Measurements from ENCODE around the gene ESYT1. TPM values are rescaled to one million over a fixed set of nuclear protein-coding genes. Genes with fewer than 3 reads are reported as not detected.

ESYT1 gene
- total RNA-seq, 2 donors from 2014 or later, result 25.4 to 74.0 TPM

DNA sequence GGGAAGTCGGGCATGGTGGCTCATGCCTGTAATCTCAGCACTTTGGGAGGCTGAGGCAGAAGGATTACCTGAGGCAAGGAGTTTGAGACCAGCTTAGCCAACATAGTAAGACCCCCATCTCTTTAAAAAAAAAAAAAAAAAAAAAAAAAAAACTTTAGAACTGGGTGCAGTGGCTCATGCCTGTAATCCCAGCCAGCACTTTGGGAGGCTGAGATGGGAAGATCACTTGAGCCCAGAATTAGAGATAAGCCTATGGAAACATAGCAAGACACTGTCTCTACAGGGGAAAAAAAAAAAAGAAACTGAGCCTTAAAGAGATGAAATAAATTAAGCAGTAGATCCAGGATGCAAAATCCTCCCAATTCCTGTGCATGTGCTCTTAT, 25.4 kb upstream of the ESYT1 start:
- no peaks in the 10 kb centered on the region for H3K27me3 ChIP-seq
- TF ChIP-seq, protein P1, sequence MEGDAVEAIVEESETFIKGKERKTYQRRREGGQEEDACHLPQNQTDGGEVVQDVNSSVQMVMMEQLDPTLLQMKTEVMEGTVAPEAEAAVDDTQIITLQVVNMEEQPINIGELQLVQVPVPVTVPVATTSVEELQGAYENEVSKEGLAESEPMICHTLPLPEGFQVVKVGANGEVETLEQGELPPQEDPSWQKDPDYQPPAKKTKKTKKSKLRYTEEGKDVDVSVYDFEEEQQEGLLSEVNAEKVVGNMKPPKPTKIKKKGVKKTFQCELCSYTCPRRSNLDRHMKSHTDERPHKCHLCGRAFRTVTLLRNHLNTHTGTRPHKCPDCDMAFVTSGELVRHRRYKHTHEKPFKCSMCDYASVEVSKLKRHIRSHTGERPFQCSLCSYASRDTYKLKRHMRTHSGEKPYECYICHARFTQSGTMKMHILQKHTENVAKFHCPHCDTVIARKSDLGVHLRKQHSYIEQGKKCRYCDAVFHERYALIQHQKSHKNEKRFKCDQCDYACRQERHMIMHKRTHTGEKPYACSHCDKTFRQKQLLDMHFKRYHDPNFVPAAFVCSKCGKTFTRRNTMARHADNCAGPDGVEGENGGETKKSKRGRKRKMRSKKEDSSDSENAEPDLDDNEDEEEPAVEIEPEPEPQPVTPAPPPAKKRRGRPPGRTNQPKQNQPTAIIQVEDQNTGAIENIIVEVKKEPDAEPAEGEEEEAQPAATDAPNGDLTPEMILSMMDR (IDR thresholded peaks at IDR 0.05), result no peak
- H3K9me3 ChIP-seq, result no peaks in the 10 kb centered on the region
- no peak overlapping the region for H3K27ac ChIP-seq
- H3K36me3 ChIP-seq, result peaks cover 9% of the 10 kb centered on the region
- DNase-seq (ENCODE audit: low spot score), result no peak
- H3K4me1 ChIP-seq, result peaks cover 0 to 24% of the 10 kb centered on the region in 2 donors
- no peak overlapping the region for H3K4me3 ChIP-seq

DNA sequence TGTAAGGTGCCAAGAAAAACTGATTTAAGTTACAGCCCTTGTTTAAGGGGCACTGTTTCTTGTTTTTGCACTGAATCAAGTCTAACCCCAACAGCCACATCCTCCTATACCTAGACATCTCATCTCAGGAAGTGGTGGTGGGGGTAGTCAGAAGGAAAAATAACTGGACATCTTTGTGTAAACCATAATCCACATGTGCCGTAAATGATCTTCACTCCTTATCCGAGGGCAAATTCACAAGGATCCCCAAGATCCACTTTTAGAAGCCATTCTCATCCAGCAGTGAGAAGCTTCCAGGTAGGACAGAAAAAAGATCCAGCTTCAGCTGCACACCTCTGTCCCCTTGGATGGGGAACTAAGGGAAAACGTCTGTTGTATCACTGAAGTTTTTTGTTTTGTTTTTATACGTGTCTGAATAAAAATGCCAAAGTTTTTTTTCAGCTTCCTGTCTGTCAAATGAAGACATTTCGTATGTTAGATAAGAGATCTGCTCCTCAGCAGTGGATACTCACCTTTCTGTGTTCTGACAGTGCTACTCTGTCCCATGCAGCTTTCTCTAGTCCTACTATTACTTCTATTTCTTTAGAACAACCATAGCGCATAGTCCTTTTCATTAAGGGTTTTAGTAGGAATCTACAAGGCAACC, 24.9 kb upstream of the ESYT1 start:
- Histone ChIP-seq H3K4me1 (peaks cover 0 to 24% of the 10 kb centered on the region in 2 donors), H3K27ac (peak overlapping the region; percentile 83 to 87), H3K27me3 (no peaks in the 10 kb centered on the region), H3K9me3 (no peaks in the 10 kb centered on the region), H3K4me3 (peak overlapping the region; percentile 68 to 78), H3K36me3 (peaks cover 15% of the 10 kb centered on the region)
- TF ChIP-seq, protein P1 (IDR thresholded peaks at IDR 0.05), result no peak
- DNase-seq (ENCODE audit: low spot score), result no peak

DNA sequence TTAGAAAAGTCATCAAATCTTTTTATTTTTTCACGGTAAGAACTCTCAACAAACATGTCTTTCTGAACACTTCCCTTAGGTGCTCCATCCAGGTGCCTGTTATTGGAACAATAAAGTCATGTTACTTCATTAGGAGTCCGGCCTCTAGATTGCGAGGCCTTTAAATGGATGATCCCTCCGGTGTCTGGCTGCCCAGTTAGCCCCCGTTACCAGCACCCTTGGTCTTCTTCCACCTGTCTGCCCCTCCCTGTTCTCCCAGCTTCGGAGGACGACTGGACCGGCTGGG, 24.3 kb upstream of the ESYT1 start:
- Histone ChIP-seq H3K27ac (peak overlapping the region; percentile 83 to 87), H3K4me1 (peaks cover 0 to 24% of the 10 kb centered on the region in 2 donors), H3K4me3 (peak overlapping the region; percentile 68 to 78), H3K27me3 (no peaks in the 10 kb centered on the region), H3K36me3 (peaks cover 20% of the 10 kb centered on the region), H3K9me3 (no peaks in the 10 kb centered on the region)
- TF ChIP-seq, protein P1 (IDR thresholded peaks at IDR 0.05), result no peak
- no peak for DNase-seq (ENCODE audit: low spot score)

DNA sequence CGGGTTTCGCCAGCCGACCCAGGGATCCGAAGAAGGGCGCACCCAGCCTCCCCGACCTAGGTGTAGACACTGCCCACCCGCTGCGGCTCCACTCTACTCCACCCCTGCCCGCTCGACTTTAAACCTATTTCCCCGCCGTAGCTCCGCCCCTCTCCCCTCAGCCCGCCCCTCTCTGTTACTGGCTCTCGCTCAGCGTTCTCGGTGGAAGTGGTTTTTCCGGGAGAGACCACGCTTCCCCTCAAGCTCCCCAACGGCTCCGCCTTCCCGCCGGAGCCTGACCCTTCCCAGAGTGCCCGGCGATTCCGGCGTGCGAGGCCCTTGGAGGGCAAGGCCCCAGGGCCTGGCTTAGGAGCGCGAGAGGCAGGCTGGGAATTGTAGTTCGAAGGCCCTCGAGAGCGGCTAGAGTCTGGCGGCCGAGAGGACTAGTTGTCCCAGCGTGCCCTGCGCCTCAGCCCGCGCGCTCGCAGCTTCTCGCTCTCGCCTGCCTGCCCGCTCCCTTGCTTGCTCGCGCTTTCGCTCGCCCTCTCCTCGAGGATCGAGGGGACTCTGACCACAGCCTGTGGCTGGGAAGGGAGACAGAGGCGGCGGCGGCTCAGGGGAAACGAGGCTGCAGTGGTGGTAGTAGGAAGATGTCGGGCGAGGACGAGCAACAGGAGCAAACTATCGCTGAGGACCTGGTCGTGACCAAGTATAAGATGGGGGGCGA, 23.8 kb upstream of the ESYT1 start, which contains the start of gene PA2G4:
Gene PA2G4 (plus strand): TSS at position 451 of the 706 bp plus-strand sequence. CDS start 179 bp downstream, at position 630.
- Histone ChIP-seq H3K27me3 (no peaks in the 10 kb centered on the region), H3K27ac (peak within 1 kb of the TSS; percentile 83 to 87), H3K36me3 (peaks cover 25% of the 10 kb centered on the region), H3K4me1 (peaks cover 0 to 24% of the 10 kb centered on the region in 2 donors), H3K4me3 (peak within 1 kb of the TSS; percentile 68 to 78), H3K9me3 (no peaks in the 10 kb centered on the region)
- DNase-seq (ENCODE audit: low spot score), result peak; percentile 97
- TF ChIP-seq, protein P1 (IDR thresholded peaks at IDR 0.05), result no peak

DNA sequence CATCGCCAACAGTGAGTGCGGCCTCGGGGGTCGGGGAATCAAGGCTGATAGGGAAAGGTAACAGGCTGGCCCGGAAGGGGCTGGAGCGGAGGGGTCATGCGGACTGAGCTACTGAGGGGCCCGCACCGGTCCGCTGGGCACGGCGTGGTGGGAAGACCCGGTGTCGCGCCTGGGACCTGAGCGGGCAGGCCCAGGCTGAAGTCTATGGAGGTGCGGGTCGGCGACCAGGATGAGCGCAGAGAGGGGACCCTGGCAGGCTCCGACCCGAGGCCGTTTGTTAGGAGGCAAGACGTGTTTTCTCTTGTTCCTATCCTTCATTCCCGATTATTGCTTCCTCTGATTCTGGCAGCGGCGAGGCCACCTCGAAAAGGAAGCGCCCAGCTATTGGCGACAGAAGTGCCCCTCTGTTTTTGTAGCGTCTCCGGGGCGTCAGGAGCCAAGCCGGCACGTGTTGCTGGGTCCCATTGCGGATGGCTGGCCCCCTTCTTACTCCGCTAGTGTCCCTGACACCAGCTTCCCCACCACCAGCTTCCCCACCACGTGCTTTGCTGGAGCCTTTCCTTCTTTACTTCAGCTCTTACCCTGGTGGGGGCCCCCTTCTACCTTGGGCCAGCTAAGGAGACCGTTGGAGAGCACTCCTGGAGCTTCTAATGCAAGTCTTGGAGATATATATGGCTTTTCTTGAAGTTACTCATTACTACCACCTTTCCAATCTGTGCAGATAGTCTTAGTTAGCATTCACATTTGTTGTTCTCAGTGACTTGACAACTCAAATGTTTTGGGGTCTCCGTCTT, 23.1 kb upstream of the ESYT1 start:
- Histone ChIP-seq H3K36me3 (peaks cover 33% of the 10 kb centered on the region), H3K4me3 (peak overlapping the region; percentile 64 to 78), H3K27ac (peak overlapping the region; percentile 83 to 87), H3K9me3 (no peaks in the 10 kb centered on the region), H3K4me1 (peaks cover 0 to 24% of the 10 kb centered on the region in 2 donors), H3K27me3 (no peaks in the 10 kb centered on the region)
- TF ChIP-seq, protein P1 (IDR thresholded peaks at IDR 0.05), result no peak
- DNase-seq (ENCODE audit: low spot score), result no peak

Data from right atrium auricular region (tissue), 2 donors.